HG03432 (cell line): ENCODE measurements around the gene PAH.
A peak's percentile ranks its signal among the peaks of the same experiment; 100 is the strongest.

Experiments
- ATAC-seq: cut with Tn5 transposase; IDR thresholded peaks from one replicate; pipeline ENCODE4 v1.9.1; 2021; ENCODE audit warnings: mild to moderate bottlenecking, moderate library complexity; ENCODE audit not compliant: unreplicated experiment

PAH gene

DNA sequence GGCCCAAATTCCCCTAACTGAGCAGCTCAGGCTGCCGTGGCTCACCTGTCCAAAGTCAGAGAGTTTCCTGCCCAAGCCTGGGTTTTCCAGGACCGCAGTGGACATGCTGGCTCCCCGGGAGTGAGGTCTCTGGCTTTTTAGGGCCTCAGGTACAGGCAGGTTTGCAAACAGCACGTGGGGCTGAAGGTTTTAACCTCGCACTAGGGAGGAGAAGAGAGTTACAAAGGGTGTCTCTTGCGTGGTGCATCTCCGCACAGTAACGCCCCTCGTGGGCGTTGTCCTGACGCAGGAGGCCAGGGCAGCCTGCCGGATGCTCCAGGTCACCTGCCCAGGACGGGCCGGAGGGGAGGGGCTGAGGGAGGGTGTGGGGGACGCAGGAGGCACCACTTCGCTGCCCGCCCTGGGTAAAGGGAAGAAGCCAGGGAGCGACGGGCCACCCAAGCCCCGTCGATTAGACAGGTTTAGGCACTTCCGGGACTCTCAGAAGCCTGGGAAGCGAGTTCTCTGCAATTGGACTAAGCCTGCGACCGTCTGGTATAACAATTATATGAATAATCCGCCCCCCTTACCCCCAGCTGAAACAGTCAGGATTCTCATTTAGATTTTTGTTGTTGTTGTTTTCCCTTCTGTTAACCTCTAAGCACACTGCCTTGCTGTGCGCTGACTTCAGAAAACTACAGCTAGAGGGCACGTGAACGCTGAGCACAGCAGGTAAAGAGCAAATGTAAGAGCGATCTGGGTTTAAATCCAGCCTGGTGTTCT, at the start of gene PAH:
TSS of gene PAH (minus strand) at position 219 of the 762 bp plus-strand sequence. CDS start at position 105, 114 bp downstream.
- ATAC-seq: peak; percentile 71

DNA sequence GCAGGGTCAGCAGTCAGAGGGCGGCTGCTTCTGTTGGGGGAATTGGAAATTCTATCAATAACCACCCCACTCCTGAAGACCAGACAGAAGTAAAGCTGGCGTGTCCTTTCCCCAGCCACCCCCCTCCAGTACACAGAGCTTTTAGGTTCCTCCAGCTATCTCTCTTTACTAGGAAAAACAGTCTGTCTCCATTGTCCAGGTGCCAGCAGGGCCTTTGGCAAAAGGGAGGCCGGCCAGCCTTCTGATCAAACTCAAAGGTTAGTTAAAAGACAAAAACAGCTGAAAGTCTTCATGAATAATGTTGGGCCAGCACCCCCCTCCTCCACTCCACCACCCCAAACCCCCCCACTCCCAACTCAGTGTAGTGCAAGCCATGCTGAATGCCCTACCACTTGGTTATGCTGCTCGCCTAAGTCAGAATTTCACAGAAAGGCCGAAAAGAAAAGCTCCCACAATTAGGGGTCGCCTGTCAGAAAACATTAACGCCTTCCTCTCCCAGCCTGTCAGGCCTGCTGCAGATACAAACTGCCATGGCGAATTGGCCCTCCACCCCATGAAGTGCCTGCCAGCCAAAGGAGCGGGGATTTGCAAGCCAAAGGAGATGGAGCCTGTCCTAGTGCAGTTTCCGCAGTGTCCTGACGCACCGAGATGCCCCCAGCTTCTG, 49.3 kb upstream of the PAH start:
- no peak for ATAC-seq

DNA sequence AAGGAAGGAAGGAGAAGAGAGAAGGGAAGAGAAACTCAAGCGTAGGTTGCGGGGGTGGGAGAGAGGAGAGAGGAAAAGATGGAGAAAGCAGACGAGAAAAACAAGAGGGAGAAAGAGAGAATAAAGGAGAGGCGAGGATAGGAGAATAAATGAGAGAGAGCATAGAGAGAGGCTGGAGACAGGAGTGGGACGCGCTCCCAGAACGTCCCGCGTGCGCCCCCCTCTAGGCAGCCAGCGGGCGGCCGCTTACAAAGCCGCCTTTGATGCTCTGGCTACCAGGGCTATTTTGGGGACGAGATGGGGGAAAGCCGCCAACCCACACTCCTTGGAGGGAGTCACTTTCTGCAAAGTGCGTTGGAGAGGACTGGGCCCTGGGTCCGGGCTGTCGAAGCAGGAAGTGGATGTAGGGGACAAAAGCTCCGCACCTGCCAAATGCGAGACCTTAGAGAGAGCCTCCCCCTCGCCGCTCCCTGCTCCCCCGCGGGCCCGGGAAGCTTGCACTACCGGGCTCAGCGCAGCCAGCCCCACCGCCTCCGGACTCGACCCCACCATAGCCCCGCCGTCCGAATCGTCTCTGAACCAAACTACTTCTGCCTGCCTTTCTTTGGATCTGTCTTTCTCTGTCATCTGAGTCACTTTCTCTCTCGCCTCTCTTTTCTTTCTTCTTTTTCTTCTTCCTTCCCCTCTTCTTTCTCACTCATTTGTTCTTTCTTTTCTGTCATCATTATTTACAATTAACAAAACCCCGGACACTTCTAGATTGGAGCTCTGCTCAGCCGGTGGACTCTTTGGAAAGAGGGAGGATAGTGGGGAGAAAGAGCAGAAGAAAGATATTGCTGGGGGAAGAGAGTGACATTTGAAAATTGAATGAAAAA, 48.5 kb upstream of the PAH start:
- ATAC-seq: peak; percentile 34

GRCh38 chr12:102964872-102965271, 47.8 kb upstream of the PAH start:
- ATAC-seq: peak; percentile 54

- no peak for ATAC-seq
These were observed 46.8 kb upstream of the PAH start for GRCh38 chr12:102963796-102964195.

GRCh38 chr12:102962986-102963385, 45.9 kb upstream of the PAH start:
- no peak for ATAC-seq

GRCh38 chr12:102962532-102962931, 45.5 kb upstream of the PAH start:
- ATAC-seq: no peak

- no peak for ATAC-seq
These were observed 44.4 kb upstream of the PAH start for GRCh38 chr12:102961466-102961855.

- no peak for ATAC-seq
These were observed 43.9 kb upstream of the PAH start for GRCh38 chr12:102960766-102961465.

- no peak for ATAC-seq
These were observed 42.3 kb upstream of the PAH start for GRCh38 chr12:102959391-102959790.

- ATAC-seq: no peak
These were observed 41.8 kb upstream of the PAH start for GRCh38 chr12:102958830-102959176.

- peak; percentile 76 for ATAC-seq
These were observed 41.2 kb upstream of the PAH start for GRCh38 chr12:102958073-102958829.

DNA sequence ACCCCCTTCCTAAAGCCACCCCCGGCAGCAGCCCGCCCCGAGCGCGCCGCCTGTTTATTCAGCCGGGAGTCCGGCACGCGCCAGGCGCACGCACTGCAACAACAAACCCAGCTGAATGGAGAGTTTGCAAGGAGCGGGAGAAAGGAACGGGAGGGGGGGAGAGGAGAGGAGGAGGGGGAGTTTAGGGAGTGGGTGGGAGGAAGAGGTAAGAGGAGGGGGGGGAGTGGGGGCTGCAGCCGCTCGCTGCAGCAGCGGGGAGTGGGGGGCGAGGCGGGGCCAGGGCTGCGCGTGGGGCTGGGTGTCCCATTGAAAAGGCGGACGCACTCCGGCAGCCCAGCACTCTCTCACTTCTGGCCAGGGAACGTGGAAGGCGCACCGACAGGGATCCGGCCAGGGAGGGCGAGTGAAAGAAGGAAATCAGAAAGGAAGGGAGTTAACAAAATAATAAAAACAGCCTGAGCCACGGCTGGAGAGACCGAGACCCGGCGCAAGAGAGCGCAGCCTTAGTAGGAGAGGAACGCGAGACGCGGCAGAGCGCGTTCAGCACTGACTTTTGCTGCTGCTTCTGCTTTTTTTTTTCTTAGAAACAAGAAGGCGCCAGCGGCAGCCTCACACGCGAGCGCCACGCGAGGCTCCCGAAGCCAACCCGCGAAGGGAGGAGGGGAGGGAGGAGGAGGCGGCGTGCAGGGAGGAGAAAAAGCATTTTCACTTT, 40.5 kb upstream of the PAH start, which contains the start of gene ASCL1:
TSS of gene ASCL1 (plus strand) at position 336 of the 712 bp plus-strand sequence. CDS start 571 bp downstream, outside the sequence.
- peak; percentile 39 for ATAC-seq

DNA sequence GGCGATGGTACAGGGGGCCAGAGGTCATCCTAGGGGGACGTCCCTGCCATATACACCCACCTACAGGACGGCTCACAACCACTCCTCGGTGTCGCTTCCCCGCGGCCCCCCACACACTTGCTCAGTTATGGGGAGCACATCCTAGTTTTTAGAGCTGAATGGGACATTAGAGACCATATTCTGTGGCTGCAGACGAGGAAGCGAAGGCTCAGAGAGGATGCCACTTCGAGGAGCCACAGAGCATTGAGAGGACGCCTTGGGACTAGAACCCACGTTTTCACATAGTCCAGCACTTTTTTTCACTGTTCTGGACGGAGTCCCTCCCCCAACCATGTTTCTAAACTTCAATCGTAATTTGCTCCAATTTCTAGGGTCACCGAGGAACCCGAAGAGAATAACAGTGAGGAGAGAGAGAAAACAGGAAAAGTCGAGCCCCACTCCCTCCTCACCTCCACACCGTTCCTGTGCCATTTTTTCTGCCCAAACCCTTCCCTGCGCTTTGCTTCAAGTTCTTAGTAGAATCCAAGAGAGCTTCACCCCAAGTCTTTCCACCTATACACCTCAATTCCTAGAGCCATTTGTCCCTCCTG, 39.8 kb upstream of the PAH start:
- ATAC-seq: no peak

DNA sequence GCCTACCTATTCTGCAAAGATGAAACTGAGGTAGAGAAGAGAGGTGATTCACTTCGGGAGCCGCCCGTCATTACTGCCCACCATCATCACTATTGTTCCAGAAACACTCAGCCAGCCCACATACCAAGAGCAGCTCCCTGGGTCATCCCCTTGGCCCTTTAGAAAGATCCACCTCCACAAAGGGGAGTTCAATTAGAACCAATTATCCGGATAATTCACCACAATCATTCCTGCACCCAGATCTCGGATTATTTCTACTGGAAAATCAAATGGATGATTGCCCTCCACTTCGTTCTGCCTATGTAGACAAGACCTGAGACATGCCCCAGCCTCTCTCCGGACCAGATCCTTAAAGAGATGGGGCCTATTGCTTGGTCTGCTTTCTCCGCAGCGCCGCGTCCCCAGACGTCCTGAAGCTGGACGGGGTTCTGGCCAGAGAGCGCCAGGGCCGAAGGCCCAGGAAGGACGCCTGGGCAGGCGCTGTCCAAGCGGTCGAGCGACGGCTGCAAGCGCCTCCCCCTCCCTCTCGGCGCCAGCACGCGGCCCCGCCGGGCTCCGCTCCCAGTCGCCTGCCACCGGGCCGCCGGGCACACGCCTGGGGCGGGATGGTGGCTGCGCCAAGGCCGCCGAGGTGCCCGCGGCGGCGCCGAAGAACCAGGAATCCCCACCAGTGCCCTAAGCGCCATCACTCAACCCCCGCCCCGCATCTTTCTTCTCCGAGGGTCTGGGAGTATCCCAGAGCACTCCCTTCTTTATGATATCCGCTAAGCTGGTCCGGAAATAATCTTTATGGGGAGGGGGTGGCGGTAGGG, 39.1 kb upstream of the PAH start:
- no peak for ATAC-seq

- no peak for ATAC-seq
These were observed 37.1 kb upstream of the PAH start for GRCh38 chr12:102954134-102954533.

- ATAC-seq: peak; percentile 32
These were observed 36.2 kb upstream of the PAH start for GRCh38 chr12:102953221-102953620.

DNA sequence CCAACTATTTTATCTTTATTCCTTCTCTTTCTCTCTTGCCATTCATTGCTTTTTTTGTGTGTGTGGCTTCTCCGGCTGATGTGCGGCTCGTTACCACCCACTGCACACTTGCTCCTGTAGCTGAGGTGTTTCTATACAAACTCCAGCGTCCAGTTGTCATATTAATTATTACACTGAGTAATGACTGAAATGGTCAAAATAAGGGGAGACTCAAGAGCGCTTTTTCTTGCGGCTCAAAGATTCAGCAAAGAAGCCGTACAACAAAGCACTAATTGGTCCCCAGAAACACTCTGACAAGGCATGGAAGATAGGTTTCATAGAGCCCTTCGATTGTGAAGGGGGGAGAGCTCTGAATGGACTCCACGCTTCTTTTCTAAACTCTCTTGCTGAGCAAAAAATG, 34.8 kb upstream of the PAH start:
- no peak for ATAC-seq
